Measurements from ENCODE around the gene ZNF418. TPM values are rescaled to one million over a fixed set of nuclear protein-coding genes. Genes with fewer than 3 reads are reported as not detected.

The ZNF418 gene
- total and polyA plus RNA-seq, 2 of the 13 experiments (the other 11 are each of a cell fraction or from before 2014, with no cell fraction given), result 0.07 to 0.27 TPM

DNA sequence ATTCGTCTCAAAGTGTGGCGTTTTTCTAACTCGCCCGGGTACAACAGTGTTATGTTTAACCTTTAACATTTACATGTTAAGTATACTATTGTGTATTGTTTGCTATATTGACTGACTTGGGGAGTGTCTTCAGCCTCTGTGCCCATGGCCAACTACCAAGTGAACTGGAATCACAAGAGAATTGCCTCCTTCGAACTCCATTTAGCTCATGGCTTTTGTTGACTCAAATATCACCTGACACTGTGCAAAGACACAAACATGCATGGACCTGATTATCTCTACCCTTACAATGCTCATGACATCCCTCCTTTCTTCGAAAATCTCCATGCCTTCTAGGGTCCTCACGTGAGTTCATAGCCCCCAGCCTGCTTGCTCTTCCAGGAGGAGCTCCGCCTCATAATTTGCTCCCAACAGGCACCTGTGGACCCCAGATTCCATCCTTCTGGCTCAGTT is 47.1 kb downstream of the ZNF418 start:
- TF ChIP-seq, protein P1, sequence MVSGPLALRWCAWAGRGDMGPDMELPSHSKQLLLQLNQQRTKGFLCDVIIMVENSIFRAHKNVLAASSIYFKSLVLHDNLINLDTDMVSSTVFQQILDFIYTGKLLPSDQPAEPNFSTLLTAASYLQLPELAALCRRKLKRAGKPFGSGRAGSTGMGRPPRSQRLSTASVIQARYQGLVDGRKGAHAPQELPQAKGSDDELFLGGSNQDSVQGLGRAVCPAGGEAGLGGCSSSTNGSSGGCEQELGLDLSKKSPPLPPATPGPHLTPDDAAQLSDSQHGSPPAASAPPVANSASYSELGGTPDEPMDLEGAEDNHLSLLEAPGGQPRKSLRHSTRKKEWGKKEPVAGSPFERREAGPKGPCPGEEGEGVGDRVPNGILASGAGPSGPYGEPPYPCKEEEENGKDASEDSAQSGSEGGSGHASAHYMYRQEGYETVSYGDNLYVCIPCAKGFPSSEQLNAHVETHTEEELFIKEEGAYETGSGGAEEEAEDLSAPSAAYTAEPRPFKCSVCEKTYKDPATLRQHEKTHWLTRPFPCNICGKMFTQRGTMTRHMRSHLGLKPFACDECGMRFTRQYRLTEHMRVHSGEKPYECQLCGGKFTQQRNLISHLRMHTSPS (CRISPR knock-in tag; IDR thresholded peaks at IDR 0.05; ENCODE audit: low read depth), result no peak
- TF ChIP-seq, protein P2, sequence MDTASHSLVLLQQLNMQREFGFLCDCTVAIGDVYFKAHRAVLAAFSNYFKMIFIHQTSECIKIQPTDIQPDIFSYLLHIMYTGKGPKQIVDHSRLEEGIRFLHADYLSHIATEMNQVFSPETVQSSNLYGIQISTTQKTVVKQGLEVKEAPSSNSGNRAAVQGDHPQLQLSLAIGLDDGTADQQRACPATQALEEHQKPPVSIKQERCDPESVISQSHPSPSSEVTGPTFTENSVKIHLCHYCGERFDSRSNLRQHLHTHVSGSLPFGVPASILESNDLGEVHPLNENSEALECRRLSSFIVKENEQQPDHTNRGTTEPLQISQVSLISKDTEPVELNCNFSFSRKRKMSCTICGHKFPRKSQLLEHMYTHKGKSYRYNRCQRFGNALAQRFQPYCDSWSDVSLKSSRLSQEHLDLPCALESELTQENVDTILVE (CRISPR knock-in tag; IDR thresholded peaks at IDR 0.05), result no peak
- TF ChIP-seq ZNF614 (CRISPR knock-in tag; IDR thresholded peaks at IDR 0.05; ENCODE audit: borderline replicate concordance), result no peak
- no peak for TF ChIP-seq ZNF792 (CRISPR knock-in tag; IDR thresholded peaks at IDR 0.05)
- no peak for TF ChIP-seq MTF2 (CRISPR knock-in tag; IDR thresholded peaks at IDR 0.05; ENCODE audit: borderline replicate concordance)
- TF ChIP-seq ZNF788 (CRISPR knock-in tag; IDR thresholded peaks at IDR 0.05; ENCODE audit: borderline replicate concordance), result no peak
- no peak for TF ChIP-seq ZNF678 (CRISPR knock-in tag; IDR thresholded peaks at IDR 0.05)
- no peak for TF ChIP-seq XBP1 (CRISPR knock-in tag; IDR thresholded peaks at IDR 0.05)
- no peak for TF ChIP-seq U2AF2 (IDR thresholded peaks at IDR 0.05; ENCODE audit: low read depth, low read length)
- TF ChIP-seq CREM (IDR thresholded peaks at IDR 0.05), result no peak
- TF ChIP-seq CREM (CRISPR knock-in tag; IDR thresholded peaks at IDR 0.05), result no peak
- TF ChIP-seq ZNF75D (CRISPR knock-in tag; IDR thresholded peaks at IDR 0.05; ENCODE audit: borderline replicate concordance), result no peak
- TF ChIP-seq KDM3A (CRISPR knock-in tag; IDR thresholded peaks at IDR 0.05; ENCODE audit: low read depth), result no peak
- TF ChIP-seq, protein P3, sequence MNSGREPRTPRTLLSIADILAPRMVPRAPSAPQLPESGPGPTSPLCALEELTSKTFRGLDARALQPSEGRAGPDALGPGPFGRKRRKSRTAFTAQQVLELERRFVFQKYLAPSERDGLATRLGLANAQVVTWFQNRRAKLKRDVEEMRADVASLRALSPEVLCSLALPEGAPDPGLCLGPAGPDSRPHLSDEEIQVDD (CRISPR knock-in tag; IDR thresholded peaks at IDR 0.05; ENCODE audit: borderline replicate concordance), result no peak
- no peak for TF ChIP-seq MED1 (CRISPR knock-in tag; IDR thresholded peaks at IDR 0.05)
- no peak for TF ChIP-seq ZNF317 (CRISPR knock-in tag; IDR thresholded peaks at IDR 0.05)
- TF ChIP-seq ATM (IDR thresholded peaks at IDR 0.05; ENCODE audit: borderline replicate concordance), result no peak
- ATAC-seq (no peak), DNase-seq (ENCODE audit: low spot score) (no peak), FAIRE-seq (no peak)
- Histone ChIP-seq H3K27ac (ENCODE audit: extremely low read length, insufficient read depth, low read length) (no peak overlapping the region), H3K4me1 (ENCODE audit: insufficient read depth, low read length) (no peaks in the 10 kb centered on the region), H3K36me3 (replicated peaks in 1 of 2; ENCODE audit: control insufficient read depth in 1 of 2, insufficient read depth in 2 of 2, low read length in 2 of 2) (no peaks in the 10 kb centered on the region), H3K4me3 (replicated peaks in 1 of 3; ENCODE audit: insufficient read depth in 1 of 3, low read depth in 2 of 3, low read length in 3 of 3) (no peak overlapping the region), H3K9ac (ENCODE audit: insufficient read depth, low read depth, low read length) (no peak overlapping the region), H2AFZ (ENCODE audit: low read length) (no peak overlapping the region), H3K9me3 (ENCODE audit: low read length) (no peaks in the 10 kb centered on the region), H3K27me3 (ENCODE audit: control insufficient read depth in 1 of 2, insufficient read depth in 2 of 2, low read length in 2 of 2) (no peaks in the 10 kb centered on the region), H3K4me2 (ENCODE audit: low read depth, low read length) (no peak overlapping the region), H3K79me2 (ENCODE audit: insufficient read depth, low read length) (no peaks in the 10 kb centered on the region), H4K20me1 (ENCODE audit: insufficient read depth, low read length) (no peaks in the 10 kb centered on the region)
- ChIA-PET POLR2A (no interaction called here), CTCF (ENCODE audit: low intra/inter-chr PET ratio, low total read pairs) (interaction anchor here (1.2 kb wide), 1 partner anchor 267 kb away, joined by 4 read pairs; no protein-coding TSS in a partner anchor)
- intact Hi-C loops (cut with micrococcal nuclease; ENCODE audit: unreplicated experiment), result no loop called here
- BruUV-seq (replicated peaks), result no TSS peak
- 93% methylated on average over 8 of the region's 8 CpGs for WGBS (ENCODE audit: low lambda C conversion rate)
- in situ Hi-C loops (cut with HindIII; ENCODE audit: extremely low pct_ligation_motif_present, low pct_unique_long_range_greater_than_20kb), result no loop called here

Data from HepG2 (cell line).